ENCODE results near the gene ATP2A2.
"Not testable (repeated sequence)": the region's sequence is repeated elsewhere in the genome, so short reads cannot be mapped to it uniquely, and the experiment has no call there.

GRCh38 chr12:110378131-110378790, 97.2 kb downstream of the ATP2A2 start:
- TF ChIP-seq CTCF, POLR2A (IDR thresholded peaks at IDR 0.05): not testable (repeated sequence)

Measured in right lobe of liver (tissue), 4 donors.